KMS-11 (cell line): ENCODE results near the gene RCAN1.
A peak's percentile ranks its signal among the peaks of the same experiment; 100 is the strongest.

Source experiments
- H2AFZ ChIP-seq: fragments of 200-600 bp; sonication (generic); 2 replicates; pipeline ENCODE4 v1.6.1; 2016; ENCODE audit warnings: antibody characterized with exemption, mixed run types, low read depth
- H3K27ac ChIP-seq: fragments of 200-600 bp; sonication (generic); 2 replicates; pipeline ENCODE4 v1.6.1; 2016; ENCODE audit warnings: mild to moderate bottlenecking, mixed run types
- H3K27me3 ChIP-seq: fragments of 200-600 bp; sonication (generic); 2 replicates; pipeline ENCODE4 v1.6.1; 2017; ENCODE audit warnings: mild to moderate bottlenecking, low read depth, mixed run types, moderate library complexity; ENCODE audit not compliant: insufficient read depth
- H3K36me3 ChIP-seq: fragments of 200-600 bp; sonication (generic); 2 replicates; pipeline ENCODE4 v1.6.1; 2017; ENCODE audit warnings: mild to moderate bottlenecking, mixed run types; ENCODE audit not compliant: insufficient read depth
- H3K4me1 ChIP-seq: fragments of 200-600 bp; sonication (generic); 2 replicates; pipeline ENCODE4 v1.6.1; 2016; ENCODE audit warnings: mild to moderate bottlenecking, low read depth, mixed run types; ENCODE audit not compliant: poor library complexity, severe bottlenecking
- H3K4me2 ChIP-seq: fragments of 200-600 bp; sonication (generic); 2 replicates; pipeline ENCODE4 v1.7.0; 2016; ENCODE audit warnings: mild to moderate bottlenecking, mixed run types
- H3K4me3 ChIP-seq: fragments of 200-600 bp; sonication (generic); IDR thresholded peaks from 2 replicates; pipeline ENCODE4 v1.6.1; 2017; ENCODE audit warnings: low read depth, low read length, mixed read lengths; ENCODE audit not compliant: insufficient read depth
- H3K79me2 ChIP-seq: fragments of 200-600 bp; sonication (generic); 2 replicates; pipeline ENCODE4 v1.6.1; 2016; ENCODE audit warnings: low read depth, mixed run types; ENCODE audit not compliant: insufficient read depth
- H3K9ac ChIP-seq: fragments of 200-600 bp; sonication (generic); 2 replicates; pipeline ENCODE4 v1.6.1; 2016; ENCODE audit warnings: mild to moderate bottlenecking, mixed run types
- H4K20me1 ChIP-seq: fragments of 200-600 bp; sonication (generic); 2 replicates; pipeline ENCODE4 v1.6.1; 2016; ENCODE audit warnings: mild to moderate bottlenecking, mixed run types; ENCODE audit not compliant: insufficient read depth
- TF ChIP-seq, protein P1 (sequence below): fragments of 200-600 bp; sonication (generic); conservative IDR thresholded peaks from 2 replicates; pipeline ENCODE4 v1.6.1; 2017; ENCODE audit warnings: low read depth, mild to moderate bottlenecking, antibody characterized with exemption, low read length, moderate library complexity, mixed read lengths

Gene RCAN1

GRCh38 chr21:34615487-34615814, 538 bp upstream of the RCAN1 start:
- H3K4me2 ChIP-seq: peak overlapping the region; percentile 79
- H3K79me2 ChIP-seq: peaks cover 17% of the 10 kb centered on the region; the same call in 1 of the 2 replicates
- peak overlapping the region; percentile 91 for H2AFZ ChIP-seq
- no peaks in the 10 kb centered on the region for H3K27me3 ChIP-seq
- H3K27ac ChIP-seq: no peak overlapping the region
- H3K4me3 ChIP-seq: no peak overlapping the region
- peak overlapping the region; percentile 40; the same call in 1 of the 2 replicates for H3K9ac ChIP-seq
- H4K20me1 ChIP-seq: no peaks in the 10 kb centered on the region
- TF ChIP-seq, protein P1, sequence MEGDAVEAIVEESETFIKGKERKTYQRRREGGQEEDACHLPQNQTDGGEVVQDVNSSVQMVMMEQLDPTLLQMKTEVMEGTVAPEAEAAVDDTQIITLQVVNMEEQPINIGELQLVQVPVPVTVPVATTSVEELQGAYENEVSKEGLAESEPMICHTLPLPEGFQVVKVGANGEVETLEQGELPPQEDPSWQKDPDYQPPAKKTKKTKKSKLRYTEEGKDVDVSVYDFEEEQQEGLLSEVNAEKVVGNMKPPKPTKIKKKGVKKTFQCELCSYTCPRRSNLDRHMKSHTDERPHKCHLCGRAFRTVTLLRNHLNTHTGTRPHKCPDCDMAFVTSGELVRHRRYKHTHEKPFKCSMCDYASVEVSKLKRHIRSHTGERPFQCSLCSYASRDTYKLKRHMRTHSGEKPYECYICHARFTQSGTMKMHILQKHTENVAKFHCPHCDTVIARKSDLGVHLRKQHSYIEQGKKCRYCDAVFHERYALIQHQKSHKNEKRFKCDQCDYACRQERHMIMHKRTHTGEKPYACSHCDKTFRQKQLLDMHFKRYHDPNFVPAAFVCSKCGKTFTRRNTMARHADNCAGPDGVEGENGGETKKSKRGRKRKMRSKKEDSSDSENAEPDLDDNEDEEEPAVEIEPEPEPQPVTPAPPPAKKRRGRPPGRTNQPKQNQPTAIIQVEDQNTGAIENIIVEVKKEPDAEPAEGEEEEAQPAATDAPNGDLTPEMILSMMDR: no peak
- peaks cover 22% of the 10 kb centered on the region for H3K4me1 ChIP-seq
- no peaks in the 10 kb centered on the region for H3K36me3 ChIP-seq

DNA sequence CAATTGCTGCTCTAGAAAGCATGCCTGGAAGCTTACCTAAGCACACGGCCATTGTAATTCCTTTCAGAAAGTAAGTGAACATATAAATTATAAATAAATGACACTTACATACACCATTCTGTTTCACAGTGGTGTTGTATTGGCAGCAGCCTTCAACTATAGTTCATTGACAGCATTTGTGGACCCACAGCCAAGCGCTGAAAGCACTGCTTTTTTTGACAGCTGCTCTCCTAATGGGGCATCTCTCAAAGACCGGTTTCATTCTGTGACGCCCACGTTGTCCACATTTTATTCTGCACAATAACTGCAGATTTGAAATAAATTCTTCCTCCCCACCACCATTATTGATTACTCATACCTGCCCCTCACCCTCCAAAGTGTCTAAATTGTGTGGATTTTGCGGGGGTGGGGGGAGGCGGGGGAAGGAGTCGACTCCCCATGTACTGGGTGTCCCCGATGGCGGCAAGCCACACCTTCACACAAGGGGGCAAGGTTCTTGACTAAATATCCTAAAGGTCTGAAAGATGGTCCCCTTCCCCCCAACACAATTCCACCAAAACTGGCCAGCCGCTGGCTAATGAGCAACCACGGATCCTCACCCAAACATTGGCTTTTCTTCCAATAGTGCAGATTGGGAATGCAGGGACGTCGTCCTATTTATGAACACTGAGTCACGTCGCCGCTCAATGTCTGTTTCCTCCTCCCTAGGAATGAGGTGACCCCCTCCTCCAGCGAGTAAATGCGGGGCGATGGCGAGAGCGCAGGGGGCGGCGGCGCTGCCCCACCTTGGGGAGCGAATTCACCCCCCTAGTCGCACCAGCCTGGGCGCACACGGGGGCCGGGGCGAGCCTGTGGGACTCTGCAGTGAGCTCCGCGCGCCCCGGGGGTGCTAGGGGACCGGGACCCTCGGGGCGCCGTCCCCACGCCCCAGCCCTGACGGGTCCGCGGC, 960 bp downstream of the RCAN1 start:
- TF ChIP-seq, protein P1: no peak
- Histone ChIP-seq H3K27me3 (no peaks in the 10 kb centered on the region), H3K79me2 (peaks cover 17% of the 10 kb centered on the region; the same call in 1 of the 2 replicates), H3K36me3 (no peaks in the 10 kb centered on the region), H3K4me3 (no peak overlapping the region), H4K20me1 (no peaks in the 10 kb centered on the region), H3K9ac (peak overlapping the region; percentile 49; the same call in 1 of the 2 replicates), H3K27ac (no peak overlapping the region), H3K4me1 (peaks cover 22% of the 10 kb centered on the region), H2AFZ (peak overlapping the region; percentile 91), H3K4me2 (peak overlapping the region; percentile 67; the same call in 1 of the 2 replicates)

- H3K27me3 ChIP-seq: no peaks in the 10 kb centered on the region
- no peak overlapping the region for H2AFZ ChIP-seq
- peaks cover 17% of the 10 kb centered on the region; the same call in 1 of the 2 replicates for H3K79me2 ChIP-seq
- TF ChIP-seq, protein P1: no peak
- H3K4me2 ChIP-seq: no peak overlapping the region
- H4K20me1 ChIP-seq: no peaks in the 10 kb centered on the region
- no peaks in the 10 kb centered on the region for H3K36me3 ChIP-seq
- no peak overlapping the region for H3K27ac ChIP-seq
- no peak overlapping the region for H3K9ac ChIP-seq
- no peak overlapping the region for H3K4me3 ChIP-seq
- peaks cover 22% of the 10 kb centered on the region for H3K4me1 ChIP-seq
Observed at GRCh38 chr21:34612557-34612956, 2.4 kb downstream of the RCAN1 start.

- Histone ChIP-seq H3K27ac (no peak overlapping the region), H3K4me3 (no peak overlapping the region), H3K27me3 (no peaks in the 10 kb centered on the region), H3K79me2 (peaks cover 17% of the 10 kb centered on the region; the same call in 1 of the 2 replicates), H3K4me1 (peaks cover 22% of the 10 kb centered on the region), H3K4me2 (no peak overlapping the region), H4K20me1 (no peaks in the 10 kb centered on the region), H2AFZ (no peak overlapping the region), H3K9ac (no peak overlapping the region), H3K36me3 (no peaks in the 10 kb centered on the region)
- TF ChIP-seq, protein P1: no peak
Observed at GRCh38 chr21:34612056-34612455, 2.9 kb downstream of the RCAN1 start.
